Pancreas (tissue), 10 donors: ENCODE measurements around the gene STIP1. TPM values are rescaled to one million over a fixed set of nuclear protein-coding genes. Genes with fewer than 3 reads are reported as not detected.

Source experiments
- ATAC-seq, 4 donors: fragments of 200-7000 bp; cut with Tn5 transposase; one replicate each; pipeline versions ENCODE4 v1.8.0 to v1.9.1; 2020; ENCODE audit warnings: mild to moderate bottlenecking in 4 of 4, moderate library complexity in 4 of 4
- DNase-seq, 6 donors: peaks; one replicate each; pipeline ENCODE4 v3.0.0-alpha.2; 2020
- FAIRE-seq: peaks from 2 replicates; lab custom pipeline; 2012; peaks lifted over from hg19 to GRCh38; lab: Jason Lieb, UNC
- H3K27ac ChIP-seq, 4 donors: fragments of 200-600 bp; sonication (generic); 1 replicate in 3 of 4; 2 replicates in 1 of 4; pipeline versions ENCODE4 v1.5.0 to v1.8.0; 2020
- H3K27me3 ChIP-seq, 4 donors: fragments of 200-600 bp; one replicate each; pipeline ENCODE4 v1.8.0; 2021
- H3K36me3 ChIP-seq, 3 donors: fragments of 200-600 bp; sonication (generic) in 1 of 3; one replicate each; pipeline versions ENCODE4 v1.5.0 to v1.8.0; 2020 to 2021
- H3K4me1 ChIP-seq, 3 donors: fragments of 200-600 bp; one replicate each; pipeline ENCODE4 v1.8.0; 2021
- H3K4me3 ChIP-seq, 4 donors: fragments of 200-600 bp; sonication (generic) in 2 of 4; one replicate each; pipeline versions ENCODE4 v1.5.0 to v1.8.0; 2020 to 2021
- H3K9me3 ChIP-seq, 4 donors: fragments of 200-600 bp; one replicate each; pipeline ENCODE4 v1.8.0; 2021
- WGBS, 2 donors: extraction: QIAGEN DNeasy Blood & Tissue Kit; methylation state at CpG; one replicate each; pipeline ENCODE4 v1.1.7; 2013; 5-methylcytosine and 5-hydroxymethylcytosine counted together
- intact Hi-C, 3 donors: fragments of 100-400 bp; cut with DNase I; formaldehyde crosslinking; loops; one replicate each; pipeline versions ENCODE4 v1.11.1 to v1.14.2; 2022
- polyA plus RNA-seq, 2 donors: library from polyadenylated mRNA; stranded (reverse); fragments of 200-250 nt; gene quantifications; one replicate each; pipeline ENCODE4 v1.2.3, GENCODE V29; 2013
- total RNA-seq, 6 donors: library from RNA; stranded (reverse); fragmentation: NEBNext Ultra II Directional in 4 of 6; extraction: Animal tissue kit (Norgen Biotek cat#: 25700) in 4 of 6; gene quantifications; one replicate each; pipeline versions ENCODE4 v1.2.1 to v1.2.4, GENCODE V29; 2021 to 2023
- TF ChIP-seq, protein P1 (sequence below), 4 donors: fragments of 200-600 bp; sonication (generic) in 3 of 4; IDR thresholded peaks; one replicate each; pipeline versions ENCODE4 v1.5.0 to v1.8.0; 2021; ENCODE audit warnings: antibody characterized with exemption in 4 of 4
- donor health status: healthy with polysubstance abuse.
- donor health status: DM: no; HTN: no; CAD: no; lungs with moderate emphysema.
- donor health status: DM: no; HTN: no; CAD: no.
- donor health status: control.
- donor health status: control.
- donor health status: Bipolar disorder and iron deficiency.
- donor health status: DM: yes; HTN: yes; CAD: no.
- donor health status: DM: no; HTN: no; CAD: no.
- donor health status: DM: no; HTN: no; CAD: no.
- donor health status: DM: yes; HTN: yes; CAD: no.

The STIP1 gene
- total and polyA plus RNA-seq, 8 donors: 23.7 to 73.0 (median 37.8) TPM

GRCh38 chr11:64249563-64250414 lies 63.8 kb downstream of the STIP1 start:
- Histone ChIP-seq H3K4me3 (no peak overlapping the region), H3K4me1 (peaks cover 0 to 8% (median 4%) of the 10 kb centered on the region in 3 donors), H3K9me3 (no peaks in the 10 kb centered on the region), H3K36me3 (no peaks in the 10 kb centered on the region), H3K27me3 (no peaks in the 10 kb centered on the region), H3K27ac (no peak overlapping the region)
- DNase-seq (no peak), FAIRE-seq (no peak), ATAC-seq (no peak)
- intact Hi-C loops: no loop called here
- WGBS, 2 donors: 86 to 92% methylated on average over 8 of the region's 8 CpGs
- TF ChIP-seq, protein P1, sequence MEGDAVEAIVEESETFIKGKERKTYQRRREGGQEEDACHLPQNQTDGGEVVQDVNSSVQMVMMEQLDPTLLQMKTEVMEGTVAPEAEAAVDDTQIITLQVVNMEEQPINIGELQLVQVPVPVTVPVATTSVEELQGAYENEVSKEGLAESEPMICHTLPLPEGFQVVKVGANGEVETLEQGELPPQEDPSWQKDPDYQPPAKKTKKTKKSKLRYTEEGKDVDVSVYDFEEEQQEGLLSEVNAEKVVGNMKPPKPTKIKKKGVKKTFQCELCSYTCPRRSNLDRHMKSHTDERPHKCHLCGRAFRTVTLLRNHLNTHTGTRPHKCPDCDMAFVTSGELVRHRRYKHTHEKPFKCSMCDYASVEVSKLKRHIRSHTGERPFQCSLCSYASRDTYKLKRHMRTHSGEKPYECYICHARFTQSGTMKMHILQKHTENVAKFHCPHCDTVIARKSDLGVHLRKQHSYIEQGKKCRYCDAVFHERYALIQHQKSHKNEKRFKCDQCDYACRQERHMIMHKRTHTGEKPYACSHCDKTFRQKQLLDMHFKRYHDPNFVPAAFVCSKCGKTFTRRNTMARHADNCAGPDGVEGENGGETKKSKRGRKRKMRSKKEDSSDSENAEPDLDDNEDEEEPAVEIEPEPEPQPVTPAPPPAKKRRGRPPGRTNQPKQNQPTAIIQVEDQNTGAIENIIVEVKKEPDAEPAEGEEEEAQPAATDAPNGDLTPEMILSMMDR (IDR thresholded peaks at IDR 0.05): no peak

DNA sequence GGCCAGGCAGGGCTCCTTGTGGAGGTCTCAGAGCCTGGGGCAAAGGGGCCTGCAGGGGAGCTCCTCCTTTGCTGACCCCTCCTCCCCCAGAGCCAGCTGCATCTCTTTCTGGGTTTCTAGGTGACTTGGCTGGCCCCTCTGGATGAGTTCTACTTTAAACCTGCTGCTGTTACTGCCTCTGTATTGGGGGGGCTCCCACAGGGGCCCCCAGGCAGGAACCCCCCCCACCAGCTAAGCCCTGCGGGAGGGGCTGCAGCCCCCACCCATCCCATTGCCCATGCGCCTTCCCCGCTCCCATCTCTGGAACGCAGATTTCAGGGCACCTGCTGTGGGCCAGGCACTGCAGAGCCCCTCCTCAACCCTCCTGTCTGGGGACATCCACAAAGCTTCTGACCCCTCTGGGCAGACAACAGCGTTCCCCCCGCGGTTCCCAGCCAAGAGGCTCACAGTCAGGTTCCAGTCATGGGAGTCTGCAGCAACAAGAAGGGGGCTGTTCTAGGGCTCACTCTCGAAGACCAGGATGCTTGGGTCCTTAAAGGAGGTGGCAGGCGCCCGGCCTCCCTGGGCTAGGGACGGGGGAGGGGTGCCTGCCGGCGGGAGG lies 64.5 kb downstream of the STIP1 start:
- FAIRE-seq (no peak), DNase-seq (no peak), ATAC-seq (no peak)
- Histone ChIP-seq H3K27me3 (no peaks in the 10 kb centered on the region), H3K36me3 (no peaks in the 10 kb centered on the region), H3K4me1 (peaks cover 0 to 8% (median 4%) of the 10 kb centered on the region in 3 donors), H3K9me3 (no peaks in the 10 kb centered on the region), H3K4me3 (peak overlapping the region in 3 of 4 donors; percentile 20 to 90 (median 56)), H3K27ac (no peak overlapping the region)
- 25 to 27% methylated on average over 12 to 13 of the region's 13 CpGs for WGBS, 2 donors
- TF ChIP-seq, protein P1 (IDR thresholded peaks at IDR 0.05): no peak
- intact Hi-C loops: no loop called here

- peak in 5 of 6 donors; percentile 38 to 93 (median 73) for DNase-seq
- TF ChIP-seq, protein P1 (IDR thresholded peaks at IDR 0.05): peak; percentile 55 to 75 (median 74)
- WGBS, 2 donors: 1% methylated on average over 50 to 75 of the region's 75 CpGs
- Histone ChIP-seq H3K27me3 (no peaks in the 10 kb centered on the region), H3K36me3 (peaks cover 0 to 3% (median 0%) of the 10 kb centered on the region in 3 donors), H3K4me3 (peak within 1 kb of the TSS; percentile 56 to 90 (median 78)), H3K9me3 (no peaks in the 10 kb centered on the region), H3K4me1 (peaks cover 0 to 8% (median 4%) of the 10 kb centered on the region in 3 donors), H3K27ac (no peak within 1 kb of the TSS)
- no peak for FAIRE-seq
- intact Hi-C loops: no loop called here
- peak; percentile 47 to 72 (median 70) for ATAC-seq
Measured at GRCh38 chr11:64251016-64251752, 65.2 kb downstream of the STIP1 start, which contains the start of gene PLCB3. Gene PLCB3, plus strand, starts transcription at chr11:64251530. Its CDS starts 120 bp downstream, at chr11:64251650.

DNA sequence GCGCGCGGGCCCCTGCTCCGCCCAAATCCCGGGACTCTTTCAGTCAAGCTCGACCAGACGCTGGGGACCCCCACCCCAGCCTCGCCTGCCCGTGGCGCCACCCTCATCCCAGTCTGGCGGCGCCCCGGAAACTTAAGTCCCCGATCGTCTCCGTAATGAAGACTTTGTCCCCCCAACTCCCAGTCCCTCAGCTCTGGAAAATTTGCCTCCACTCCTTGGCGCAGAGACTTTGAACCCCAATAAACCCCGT lies 65.7 kb downstream of the STIP1 start:
- FAIRE-seq (no peak), ATAC-seq (no peak), DNase-seq (no peak)
- TF ChIP-seq, protein P1 (IDR thresholded peaks at IDR 0.05): no peak
- H3K27ac ChIP-seq: no peak overlapping the region
- H3K9me3 ChIP-seq: no peaks in the 10 kb centered on the region
- 1 to 2% methylated on average over 18 of the region's 18 CpGs for WGBS, 2 donors
- peak overlapping the region; percentile 56 to 90 (median 78) for H3K4me3 ChIP-seq
- peaks cover 0 to 8% (median 0%) of the 10 kb centered on the region in 3 donors for H3K36me3 ChIP-seq
- H3K27me3 ChIP-seq: no peaks in the 10 kb centered on the region
- H3K4me1 ChIP-seq: peaks cover 0 to 8% (median 4%) of the 10 kb centered on the region in 3 donors
- intact Hi-C loops: no loop called here
